ENCODE data around the gene SAP30BP.

DNA sequence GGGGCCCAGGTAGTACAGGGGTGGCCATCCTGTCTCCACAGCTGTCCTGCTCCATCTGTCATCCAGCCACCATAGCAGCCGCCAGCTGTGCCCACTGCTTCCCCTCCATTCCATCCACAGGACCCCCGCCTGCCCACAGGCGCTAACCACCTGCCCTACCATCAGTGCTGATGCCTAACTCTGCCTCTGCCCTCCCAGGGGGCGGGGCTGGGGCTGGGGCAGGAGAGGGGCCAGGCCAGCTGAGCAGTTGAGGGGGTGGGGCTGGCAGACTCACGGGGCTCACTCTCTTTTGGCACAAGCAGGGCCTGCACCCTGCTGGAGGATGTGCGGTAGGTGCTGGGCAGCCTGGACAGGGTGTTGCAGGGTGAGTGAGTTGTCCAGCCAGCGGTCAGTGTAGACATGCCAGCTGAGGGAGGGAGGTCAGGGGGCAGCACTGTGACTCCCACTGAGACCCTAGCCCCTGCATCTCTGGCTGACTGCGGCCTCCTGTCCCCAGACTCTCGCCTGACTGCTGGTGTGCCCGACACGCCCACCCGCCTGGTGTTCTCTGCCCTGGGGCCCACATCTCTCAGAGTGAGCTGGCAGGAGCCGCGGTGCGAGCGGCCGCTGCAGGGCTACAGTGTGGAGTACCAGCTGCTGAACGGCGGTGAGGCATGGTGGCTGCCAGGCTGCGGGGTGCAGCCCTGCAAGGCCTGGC, 88.2 kb downstream of the SAP30BP start:
- TF ChIP-seq CTCF (optimal IDR thresholded peaks at IDR 0.05 in 1 of 3, IDR thresholded peaks at IDR 0.05 in 1 of 3, conservative IDR thresholded peaks at IDR 0.05 in 1 of 3; ENCODE audit: extremely low read depth in 1 of 3, insufficient read depth in 2 of 3, low read length in 3 of 3) (peak in 1 of 3 experiments; percentile 7), EZH2 (IDR thresholded peaks at IDR 0.05; ENCODE audit: low read length) (no peak)

All from keratinocyte (primary cell).